ENCODE measurements around the gene ABHD11.

The ABHD11 gene

DNA sequence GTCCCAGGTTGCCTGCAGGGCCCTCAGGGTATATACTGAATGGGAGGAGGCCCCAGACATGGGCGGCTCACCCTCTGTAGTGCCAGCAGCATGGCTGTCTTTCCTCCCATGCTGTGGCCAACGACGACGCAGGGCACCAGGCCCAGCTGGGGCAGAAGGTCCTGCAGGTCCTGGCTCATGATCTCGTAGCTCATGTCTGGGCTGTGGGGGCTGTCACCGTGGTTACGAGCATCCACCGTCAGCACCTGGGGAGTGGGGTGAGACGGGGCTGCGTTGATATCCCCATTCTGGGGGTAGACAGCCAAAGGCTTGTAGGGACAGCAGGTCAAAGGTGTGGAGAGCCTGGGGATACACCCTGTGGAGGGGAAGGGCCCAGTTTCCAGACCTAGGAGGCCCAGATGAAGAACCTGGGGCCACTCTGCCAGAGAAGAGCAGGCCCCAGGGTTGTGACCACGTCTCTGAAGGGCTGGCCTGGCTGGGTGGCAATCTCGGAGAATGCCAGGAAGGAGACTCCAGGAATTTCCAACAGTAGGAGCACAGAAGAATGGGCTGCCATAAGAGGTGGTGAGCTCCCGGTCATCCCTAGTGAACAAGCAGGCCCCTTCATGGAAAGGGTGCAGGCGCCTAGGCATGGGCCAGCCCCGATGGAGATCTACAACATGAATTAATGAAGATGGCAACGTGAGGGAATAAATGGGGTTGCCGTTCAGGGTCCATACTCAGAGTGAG lies 947 bp downstream of the ABHD11 start:
- no CpG with 5 or more reads among the region's 17 CpGs for WGBS (ENCODE audit: extremely low coverage, insufficient coverage, insufficient read length)
- Histone ChIP-seq H2BK12ac (ENCODE audit: low read length) (no peak overlapping the region), H3K4me2 (ENCODE audit: low read length) (peak overlapping the region; percentile 46)

DNA sequence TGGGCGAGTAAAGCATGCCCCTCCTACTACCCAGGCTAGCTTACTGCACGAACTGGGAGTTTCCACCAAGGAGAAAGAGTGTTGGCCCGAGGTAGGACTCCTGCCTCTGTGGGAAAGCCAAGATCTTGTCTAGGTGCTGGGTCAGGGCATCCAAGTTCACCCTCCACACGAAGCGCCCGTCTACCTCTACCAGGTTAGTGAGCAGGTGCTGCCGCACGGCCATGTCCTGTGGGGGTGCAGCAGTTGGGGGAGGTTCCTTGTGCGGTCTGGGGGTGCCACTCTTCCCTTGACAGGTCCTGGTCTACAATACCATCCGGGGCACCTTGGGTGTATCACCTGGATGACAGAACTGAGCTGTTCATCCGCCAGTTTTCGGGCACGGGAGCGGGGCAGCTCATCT lies 1.7 kb downstream of the ABHD11 start:
- Histone ChIP-seq H3K36me3 (ENCODE audit: control insufficient read depth in 1 of 2, insufficient read depth in 2 of 2, low read length in 2 of 2) (peaks cover 18 to 20% of the 10 kb centered on the region in 2 experiments), H3K4me1 (ENCODE audit: control insufficient read depth in 1 of 2, insufficient read depth in 2 of 2, low read length in 2 of 2) (peaks cover 19 to 27% of the 10 kb centered on the region in 2 experiments), H3K27ac (ENCODE audit: low read depth, low read length) (no peak overlapping the region), H3K79me1 (ENCODE audit: low read length) (peaks cover 21% of the 10 kb centered on the region), H3K9me3 (ENCODE audit: insufficient read depth, low read depth, low read length) (no peaks in the 10 kb centered on the region), H4K12ac (ENCODE audit: low read depth, low read length) (no peak overlapping the region), H3K79me2 (ENCODE audit: control insufficient read depth, insufficient read depth, low read length, poor library complexity) (peaks cover 8% of the 10 kb centered on the region), H2AFZ (ENCODE audit: insufficient read depth, low read length, poor library complexity) (no peak overlapping the region), H3K4me2 (ENCODE audit: low read length) (no peak overlapping the region), H4K91ac (ENCODE audit: low read depth, low read length) (no peak overlapping the region), H3K14ac (ENCODE audit: low read length) (no peak overlapping the region), H3K4ac (ENCODE audit: low read depth, low read length) (peak overlapping the region; percentile 9), H3K27me3 (ENCODE audit: insufficient read depth, low read length) (no peaks in the 10 kb centered on the region), H4K8ac (ENCODE audit: low read depth, low read length) (no peak overlapping the region), H3K23ac (ENCODE audit: low read length) (no peak overlapping the region), H3K18ac (ENCODE audit: low read length) (no peak overlapping the region), H2BK12ac (ENCODE audit: low read length) (no peak overlapping the region), H3K9ac (ENCODE audit: low read length) (no peak overlapping the region), H3K4me3 (ENCODE audit: low read depth, low read length) (no peak overlapping the region), H2BK120ac (ENCODE audit: insufficient read depth, low read length, poor library complexity) (no peak overlapping the region), H2BK5ac (ENCODE audit: low read depth, low read length, poor library complexity) (no peak overlapping the region), H2AK5ac (ENCODE audit: low read length) (no peak overlapping the region)
- no CpG with 5 or more reads among the region's 14 CpGs for WGBS (ENCODE audit: extremely low coverage, insufficient coverage, insufficient read length)
- no peak for DNase-seq

More for the DNA sequence above, 947 bp downstream of the ABHD11 start:
- Histone ChIP-seq H4K91ac (ENCODE audit: low read depth, low read length) (no peak overlapping the region), H2AK5ac (ENCODE audit: low read length) (peak overlapping the region; percentile 39), H3K4me1 (ENCODE audit: control insufficient read depth in 1 of 2, insufficient read depth in 2 of 2, low read length in 2 of 2) (peaks cover 27 to 34% of the 10 kb centered on the region in 2 experiments), H4K8ac (ENCODE audit: low read depth, low read length) (no peak overlapping the region), H3K79me1 (ENCODE audit: low read length) (peaks cover 27% of the 10 kb centered on the region), H3K79me2 (ENCODE audit: control insufficient read depth, insufficient read depth, low read length, poor library complexity) (peaks cover 11% of the 10 kb centered on the region), H3K23ac (ENCODE audit: low read length) (no peak overlapping the region), H3K18ac (ENCODE audit: low read length) (no peak overlapping the region), H3K4me3 (ENCODE audit: low read depth, low read length) (no peak overlapping the region), H3K27ac (ENCODE audit: low read depth, low read length) (no peak overlapping the region), H3K36me3 (ENCODE audit: control insufficient read depth in 1 of 2, insufficient read depth in 2 of 2, low read length in 2 of 2) (peaks cover 18 to 20% of the 10 kb centered on the region in 2 experiments), H2AFZ (ENCODE audit: insufficient read depth, low read length, poor library complexity) (no peak overlapping the region), H3K4ac (ENCODE audit: low read depth, low read length) (peak overlapping the region; percentile 6), H3K27me3 (ENCODE audit: insufficient read depth, low read length) (no peaks in the 10 kb centered on the region), H2BK120ac (ENCODE audit: insufficient read depth, low read length, poor library complexity) (no peak overlapping the region), H3K14ac (ENCODE audit: low read length) (no peak overlapping the region), H4K12ac (ENCODE audit: low read depth, low read length) (no peak overlapping the region), H3K9ac (ENCODE audit: low read length) (no peak overlapping the region), H2BK5ac (ENCODE audit: low read depth, low read length, poor library complexity) (no peak overlapping the region), H3K9me3 (ENCODE audit: insufficient read depth, low read depth, low read length) (no peaks in the 10 kb centered on the region)
- peak in 1 of 2 donors; percentile 35 for DNase-seq

DNA sequence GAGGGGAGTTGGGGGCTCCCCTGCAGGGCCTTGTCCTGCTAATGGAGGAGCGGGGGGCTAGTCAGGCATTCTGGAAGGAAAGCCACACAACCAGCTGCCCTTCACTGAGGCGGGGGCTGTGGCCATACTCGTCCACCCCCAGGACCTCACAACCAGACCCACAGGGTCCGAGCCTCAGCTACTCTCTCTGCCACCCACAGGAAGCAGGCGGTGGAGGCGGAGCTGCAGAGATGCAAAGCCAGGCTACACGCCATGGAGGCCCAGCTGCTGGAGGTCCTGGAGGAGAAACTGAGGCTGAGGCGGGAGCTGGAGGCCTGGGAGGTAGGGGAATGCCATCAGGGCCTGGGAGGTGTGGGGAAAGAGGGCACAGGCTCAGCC lies 3.1 kb downstream of the ABHD11 start:
- Histone ChIP-seq H3K4me2 (ENCODE audit: low read length) (no peak overlapping the region), H3K27ac (ENCODE audit: low read depth, low read length) (no peak overlapping the region), H3K14ac (ENCODE audit: low read length) (no peak overlapping the region), H3K79me1 (ENCODE audit: low read length) (peaks cover 15% of the 10 kb centered on the region), H2BK5ac (ENCODE audit: low read depth, low read length, poor library complexity) (no peak overlapping the region), H2AK5ac (ENCODE audit: low read length) (no peak overlapping the region), H2BK12ac (ENCODE audit: low read length) (no peak overlapping the region), H2AFZ (ENCODE audit: insufficient read depth, low read length, poor library complexity) (no peak overlapping the region), H2BK120ac (ENCODE audit: insufficient read depth, low read length, poor library complexity) (no peak overlapping the region), H3K36me3 (ENCODE audit: control insufficient read depth in 1 of 2, insufficient read depth in 2 of 2, low read length in 2 of 2) (peaks cover 18 to 20% of the 10 kb centered on the region in 2 experiments), H4K12ac (ENCODE audit: low read depth, low read length) (no peak overlapping the region), H3K9ac (ENCODE audit: low read length) (no peak overlapping the region), H3K18ac (ENCODE audit: low read length) (no peak overlapping the region), H4K8ac (ENCODE audit: low read depth, low read length) (no peak overlapping the region), H3K23ac (ENCODE audit: low read length) (no peak overlapping the region), H3K27me3 (ENCODE audit: insufficient read depth, low read length) (no peaks in the 10 kb centered on the region), H3K4me1 (ENCODE audit: control insufficient read depth in 1 of 2, insufficient read depth in 2 of 2, low read length in 2 of 2) (peaks cover 11 to 18% of the 10 kb centered on the region in 2 experiments), H3K9me3 (ENCODE audit: insufficient read depth, low read depth, low read length) (no peaks in the 10 kb centered on the region), H3K4me3 (ENCODE audit: low read depth, low read length) (no peak overlapping the region), H3K4ac (ENCODE audit: low read depth, low read length) (no peak overlapping the region), H4K91ac (ENCODE audit: low read depth, low read length) (no peak overlapping the region), H3K79me2 (ENCODE audit: control insufficient read depth, insufficient read depth, low read length, poor library complexity) (peaks cover 8% of the 10 kb centered on the region)
- WGBS (ENCODE audit: extremely low coverage, insufficient coverage, insufficient read length), result no CpG with 5 or more reads among the region's 8 CpGs
- no peak for DNase-seq

DNA sequence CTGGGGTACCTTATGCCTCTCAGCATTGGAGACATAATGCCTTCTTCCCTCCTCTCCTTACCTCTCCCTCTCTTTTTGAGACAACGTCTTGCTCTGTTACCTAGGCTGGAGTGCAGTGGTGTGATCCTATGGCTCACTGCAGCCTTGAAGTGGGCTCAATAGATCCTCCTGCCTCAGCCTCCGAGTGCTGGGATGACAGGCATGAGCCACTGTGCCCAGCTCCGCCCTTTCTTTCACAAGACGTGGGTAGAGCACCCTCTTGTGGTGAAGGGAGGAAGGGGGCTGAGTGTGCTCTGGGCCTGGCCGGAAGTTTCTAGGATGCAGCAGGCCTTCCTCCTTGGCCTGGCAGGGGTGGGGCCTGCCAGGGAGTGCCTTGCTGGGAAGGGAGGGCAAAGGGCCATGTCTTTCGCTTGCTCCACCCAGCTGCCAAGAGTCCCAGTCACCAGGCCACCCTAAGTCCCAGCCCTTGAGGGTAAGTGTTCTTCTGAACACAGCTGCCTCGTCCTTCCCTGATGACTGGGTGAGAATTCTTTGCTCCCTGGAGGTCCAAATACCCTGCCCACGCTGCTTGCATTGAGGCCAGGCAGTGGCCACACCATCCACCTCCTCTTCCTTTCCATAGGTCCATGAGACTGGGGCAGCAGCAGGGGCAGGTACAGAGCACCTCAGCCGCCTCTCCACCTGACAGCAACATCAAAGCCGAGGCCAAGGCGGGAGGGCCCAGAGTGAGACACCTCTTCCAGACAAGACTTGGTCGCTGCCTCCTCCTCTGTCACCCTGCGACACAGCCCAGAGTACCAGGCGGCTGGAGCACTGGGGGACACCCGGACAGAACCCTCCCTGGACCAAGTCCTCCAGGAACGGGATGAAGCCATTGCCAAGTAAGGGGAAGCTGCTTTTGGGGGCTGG lies 3.7 kb downstream of the ABHD11 start:
- no peak overlapping the region for H3K4me3 ChIP-seq (ENCODE audit: low read depth, low read length)
- no peak overlapping the region for H3K14ac ChIP-seq (ENCODE audit: low read length)
- no peak overlapping the region for H3K18ac ChIP-seq (ENCODE audit: low read length)
- H2AK5ac ChIP-seq (ENCODE audit: low read length), result no peak overlapping the region
- no peaks in the 10 kb centered on the region for H3K9me3 ChIP-seq (ENCODE audit: insufficient read depth, low read depth, low read length)
- no peaks in the 10 kb centered on the region for H3K27me3 ChIP-seq (ENCODE audit: insufficient read depth, low read length)
- no CpG with 5 or more reads among the region's 16 CpGs for WGBS (ENCODE audit: extremely low coverage, insufficient coverage, insufficient read length)
- peaks cover 11% of the 10 kb centered on the region for H3K79me1 ChIP-seq (ENCODE audit: low read length)
- H4K8ac ChIP-seq (ENCODE audit: low read depth, low read length), result peak overlapping the region; percentile 31
- H3K36me3 ChIP-seq (ENCODE audit: control insufficient read depth in 1 of 2, insufficient read depth in 2 of 2, low read length in 2 of 2), result peaks cover 18 to 20% of the 10 kb centered on the region in 2 experiments
- no peak overlapping the region for H3K4me2 ChIP-seq (ENCODE audit: low read length)
- H3K9ac ChIP-seq (ENCODE audit: low read length), result no peak overlapping the region
- H2BK120ac ChIP-seq (ENCODE audit: insufficient read depth, low read length, poor library complexity), result no peak overlapping the region
- peaks cover 8% of the 10 kb centered on the region for H3K79me2 ChIP-seq (ENCODE audit: control insufficient read depth, insufficient read depth, low read length, poor library complexity)
- H2BK12ac ChIP-seq (ENCODE audit: low read length), result peak overlapping the region; percentile 10
- no peak overlapping the region for H2BK5ac ChIP-seq (ENCODE audit: low read depth, low read length, poor library complexity)
- no peak overlapping the region for H3K4ac ChIP-seq (ENCODE audit: low read depth, low read length)
- H4K91ac ChIP-seq (ENCODE audit: low read depth, low read length), result no peak overlapping the region
- H3K27ac ChIP-seq (ENCODE audit: low read depth, low read length), result no peak overlapping the region
- H3K4me1 ChIP-seq (ENCODE audit: control insufficient read depth in 1 of 2, insufficient read depth in 2 of 2, low read length in 2 of 2), result peaks cover 8 to 15% of the 10 kb centered on the region in 2 experiments
- peak; percentile 95 to 98 for DNase-seq
- no peak overlapping the region for H3K23ac ChIP-seq (ENCODE audit: low read length)
- H4K12ac ChIP-seq (ENCODE audit: low read depth, low read length), result no peak overlapping the region
- H2AFZ ChIP-seq (ENCODE audit: insufficient read depth, low read length, poor library complexity), result no peak overlapping the region
